DMS79 (cell line): ENCODE measurements around the gene MT1G.
A peak's percentile ranks its signal among the peaks of the same experiment; 100 is the strongest.
"Not testable (repeated sequence)": the region's sequence is repeated elsewhere in the genome, so short reads cannot be mapped to it uniquely, and the experiment has no call there.

ENCODE experiments used
- DNase-seq: peaks from one replicate; lab custom pipeline; 2025; lab: John Stamatoyannopoulos, UW

The MT1G gene

DNA sequence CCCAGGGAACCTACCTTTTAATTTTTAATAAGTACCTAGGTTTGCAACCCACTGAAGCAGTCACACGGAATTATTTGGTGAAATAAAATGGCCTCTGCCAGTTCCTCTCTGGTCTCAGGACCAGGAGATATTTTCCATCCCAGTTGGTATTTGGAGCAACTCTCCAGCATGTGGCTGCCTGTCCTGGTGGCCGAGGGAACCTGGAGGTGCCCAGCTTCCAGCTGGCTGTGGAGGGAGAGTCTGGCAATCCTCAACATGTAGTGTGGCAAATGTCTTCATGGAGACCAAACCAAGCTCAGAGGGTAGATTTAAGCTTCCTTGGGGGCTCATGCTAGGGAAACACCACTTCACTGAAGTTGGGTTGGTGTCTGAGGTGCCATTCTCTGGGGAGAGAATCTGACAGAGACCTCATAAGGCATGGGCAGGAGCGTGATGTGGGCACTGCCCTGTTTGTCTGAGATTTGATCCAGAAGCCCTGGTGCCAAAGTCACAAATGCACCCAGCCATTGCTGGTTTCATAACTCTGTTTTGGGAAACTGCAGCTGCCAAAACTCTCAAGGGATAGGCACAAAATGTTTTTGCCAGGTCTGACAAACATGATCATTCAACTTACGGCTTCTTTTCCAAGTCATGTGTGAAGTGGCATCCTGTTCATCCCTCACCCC is 17.2 kb upstream of the MT1G start:
- no peak for DNase-seq

DNA sequence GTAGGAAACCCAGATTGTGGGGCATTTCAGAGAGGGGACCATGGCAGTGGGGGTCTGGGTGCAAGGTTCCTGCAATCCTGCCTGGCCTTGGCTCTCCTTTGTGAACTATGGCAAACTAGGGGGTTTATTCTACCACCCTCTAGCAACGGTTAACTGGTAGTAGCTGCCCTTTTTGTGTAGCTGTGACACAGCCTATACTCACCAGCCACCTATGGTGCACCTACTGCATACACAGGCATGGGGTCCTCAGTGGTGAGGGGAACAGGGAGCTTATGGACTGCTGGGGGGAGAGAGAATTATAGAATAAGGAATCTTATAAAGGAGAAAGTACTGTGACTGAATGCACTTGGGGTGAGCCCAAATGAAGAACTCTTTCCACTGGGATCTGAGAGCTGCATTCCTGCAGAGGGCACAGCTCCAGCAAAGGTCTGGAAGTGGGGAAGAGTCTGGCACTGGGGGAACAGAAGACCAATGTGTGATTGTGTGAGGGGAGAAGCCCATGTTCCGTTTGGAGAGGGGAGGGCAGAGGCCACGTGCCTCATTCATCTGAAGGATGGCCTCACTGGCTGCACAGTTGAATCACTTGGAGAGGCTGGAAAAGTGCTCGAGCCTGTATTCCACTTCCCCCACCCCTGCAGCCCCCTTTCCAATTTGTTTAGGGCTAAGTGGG is 16.5 kb upstream of the MT1G start:
- no peak for DNase-seq

DNA sequence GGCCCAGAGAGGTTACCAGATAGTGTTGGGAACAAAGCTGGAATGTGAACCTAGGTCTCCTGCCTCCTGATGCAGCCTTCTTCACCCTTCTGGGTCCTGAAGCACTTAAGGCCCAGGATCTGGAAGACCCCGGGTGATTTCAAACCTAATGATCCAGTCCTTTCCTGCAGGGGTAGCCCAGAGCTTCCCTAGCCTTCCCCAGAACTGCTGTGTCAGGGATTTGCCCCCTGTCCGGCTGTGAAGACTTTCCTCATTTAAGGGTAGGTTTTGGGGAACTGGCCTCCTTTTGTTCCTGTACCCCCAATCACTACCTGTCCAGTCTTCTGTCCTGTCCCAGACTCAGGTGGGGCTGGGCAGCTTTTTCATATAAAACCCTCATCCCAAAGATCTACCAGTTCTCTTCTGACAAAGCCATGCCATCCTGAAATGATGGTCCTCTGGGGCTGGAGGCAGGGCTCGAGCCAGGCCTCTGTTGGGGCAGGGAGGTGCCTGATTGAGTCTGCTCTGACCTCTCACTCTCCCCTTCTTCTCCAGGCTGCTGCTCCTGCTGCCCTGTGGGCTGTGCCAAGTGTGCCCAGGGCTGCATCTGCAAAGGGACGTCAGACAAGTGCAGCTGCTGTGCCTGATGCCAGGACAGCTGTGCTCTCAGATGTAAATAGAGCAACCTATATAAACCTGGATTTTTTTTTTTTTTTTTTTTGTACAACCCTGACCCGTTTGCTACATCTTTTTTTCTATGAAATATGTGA is 15.7 kb upstream of the MT1G start:
- no peak for DNase-seq

DNA sequence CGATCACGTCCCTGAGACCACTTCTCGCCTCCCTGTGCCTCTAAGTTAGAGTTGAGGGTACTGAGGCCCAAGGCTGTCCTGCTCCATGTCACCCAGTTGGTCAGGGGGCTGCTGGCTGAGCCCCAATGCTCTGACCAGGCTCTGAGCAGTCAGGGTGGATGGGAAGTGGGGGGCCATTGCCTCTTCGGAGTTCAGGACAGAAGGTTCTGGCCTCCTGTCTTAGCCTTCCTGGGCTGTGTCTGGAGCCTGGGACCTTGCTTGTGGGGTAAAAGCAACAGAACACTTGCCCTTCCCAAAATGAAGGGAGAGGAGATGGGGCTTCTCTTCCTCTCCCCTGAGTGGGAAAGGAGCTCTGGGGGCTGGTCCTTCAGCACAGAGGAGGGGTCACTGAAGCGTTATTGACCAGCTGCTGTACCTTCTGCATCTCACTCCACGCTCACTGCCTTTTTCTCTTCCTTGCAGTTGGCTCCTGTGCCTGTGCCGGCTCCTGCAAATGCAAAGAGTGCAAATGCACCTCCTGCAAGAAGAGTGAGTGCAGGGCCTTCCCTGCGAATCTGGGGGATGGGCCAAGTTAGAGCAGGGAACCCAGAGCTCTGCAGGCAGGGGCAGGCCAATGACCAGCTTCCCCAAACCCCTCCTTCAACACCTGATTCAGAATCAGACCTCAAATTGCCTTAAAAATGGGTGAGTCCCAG is 15.0 kb upstream of the MT1G start:
- no peak for DNase-seq

DNA sequence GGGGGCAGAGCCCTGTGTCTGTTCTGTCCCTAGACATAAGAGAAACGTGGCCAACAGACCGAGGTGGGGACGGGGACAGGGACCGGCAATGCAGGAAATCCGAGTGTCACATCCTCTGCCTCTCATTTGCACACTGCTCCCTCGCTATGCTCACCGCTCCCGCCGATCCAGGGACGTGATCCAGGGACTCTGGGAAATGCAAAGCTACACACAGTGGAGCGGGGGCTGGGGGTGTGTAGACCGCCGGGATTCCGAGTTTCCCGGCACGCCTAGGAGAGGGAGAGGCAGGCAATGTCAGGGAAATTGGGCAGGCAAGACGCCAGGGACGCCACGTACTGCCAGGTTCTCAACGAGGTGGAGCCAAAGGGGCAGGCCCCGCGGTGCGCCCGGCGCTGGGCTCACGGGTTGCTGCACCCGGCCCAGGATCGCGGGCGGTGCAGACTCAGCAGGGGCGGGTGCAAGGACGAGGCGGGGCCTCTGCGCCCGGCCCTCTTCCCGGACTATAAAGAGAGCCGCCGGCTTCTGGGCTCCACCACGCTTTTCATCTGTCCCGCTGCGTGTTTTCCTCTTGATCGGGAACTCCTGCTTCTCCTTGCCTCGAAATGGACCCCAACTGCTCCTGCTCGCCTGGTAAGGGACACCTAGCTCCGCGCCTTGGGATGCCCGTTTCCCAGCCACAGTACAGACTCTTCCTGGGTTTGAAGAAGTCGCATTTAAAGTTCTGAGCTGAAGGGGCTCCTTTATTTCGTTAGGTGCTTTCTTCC is 14.3 kb upstream of the MT1G start, which contains the start of gene MT1X:
Gene MT1X, plus strand, starts transcription at position 532 of the 764 bp plus-strand sequence. Its CDS starts 71 bp downstream, at position 603.
- peak; percentile 60 for DNase-seq

DNA sequence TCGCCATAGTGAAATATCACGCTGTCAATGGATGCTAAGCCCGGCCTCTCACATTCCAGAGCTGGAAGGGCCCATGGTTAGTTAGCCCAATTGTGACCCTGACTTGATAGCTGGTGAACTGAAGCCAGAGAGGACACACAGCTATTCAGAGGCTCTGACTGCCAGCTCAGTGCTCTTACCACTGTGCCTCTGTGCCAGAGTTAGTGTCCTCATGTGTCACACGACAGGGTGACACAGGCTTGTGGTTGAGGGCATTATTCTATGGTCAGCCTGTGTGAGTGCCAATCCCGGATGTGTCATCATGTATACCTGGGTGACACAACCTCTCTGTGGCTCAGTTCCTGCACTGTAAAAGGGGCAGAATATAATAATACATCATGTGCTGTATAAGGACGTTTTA is 12.0 kb upstream of the MT1G start:
- DNase-seq = no peak

DNA sequence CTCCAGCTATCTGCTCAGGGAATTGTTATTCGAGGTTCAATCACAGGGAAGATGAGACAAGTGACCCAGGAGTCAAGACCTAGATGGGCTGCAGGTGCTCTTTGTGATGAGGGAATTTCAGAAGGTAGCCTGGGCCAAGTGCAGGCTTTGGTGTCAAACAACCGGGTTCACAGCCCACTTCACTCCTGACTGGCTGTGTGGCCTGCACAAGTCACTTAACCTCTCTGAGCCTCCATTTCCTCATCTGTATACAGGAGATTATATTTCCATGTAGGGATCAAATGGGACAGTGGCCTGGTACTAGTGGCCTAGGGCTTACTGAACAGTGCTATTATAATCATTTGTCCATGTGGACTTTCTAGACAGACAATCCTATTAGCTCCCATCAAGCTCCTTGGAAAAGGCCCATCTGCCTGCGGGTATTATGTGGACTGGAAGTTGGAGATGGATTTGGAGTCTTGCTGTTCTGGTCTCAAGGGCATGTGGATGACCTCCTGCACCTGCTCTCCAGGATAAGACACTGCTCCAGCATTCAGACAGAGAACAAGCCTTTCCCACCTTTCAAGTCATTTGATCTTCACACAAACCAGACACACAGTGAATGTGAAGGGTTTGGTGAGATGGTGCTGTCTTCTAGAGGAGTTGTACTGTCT is 11.3 kb upstream of the MT1G start:
- DNase-seq = no peak

DNA sequence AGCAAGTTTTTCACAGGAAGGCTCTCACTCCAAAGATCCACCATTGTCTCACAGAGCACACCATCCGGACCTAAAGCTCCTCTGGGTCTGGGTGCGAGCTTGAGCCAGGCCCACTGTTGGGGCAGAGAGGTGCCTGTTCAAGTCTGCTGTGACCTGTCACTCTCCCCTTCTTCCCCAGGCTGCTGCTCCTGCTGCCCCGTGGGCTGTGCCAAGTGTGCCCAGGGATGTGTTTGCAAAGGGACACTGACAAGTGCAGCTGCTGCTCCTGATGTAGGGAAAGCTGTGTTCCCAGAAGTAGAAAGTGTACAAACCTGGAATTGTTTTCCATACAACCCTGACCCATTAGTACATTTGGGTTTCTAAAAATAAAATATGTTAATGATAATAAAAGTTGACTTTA is 9.6 kb upstream of the MT1G start:
- DNase-seq = no peak

DNA sequence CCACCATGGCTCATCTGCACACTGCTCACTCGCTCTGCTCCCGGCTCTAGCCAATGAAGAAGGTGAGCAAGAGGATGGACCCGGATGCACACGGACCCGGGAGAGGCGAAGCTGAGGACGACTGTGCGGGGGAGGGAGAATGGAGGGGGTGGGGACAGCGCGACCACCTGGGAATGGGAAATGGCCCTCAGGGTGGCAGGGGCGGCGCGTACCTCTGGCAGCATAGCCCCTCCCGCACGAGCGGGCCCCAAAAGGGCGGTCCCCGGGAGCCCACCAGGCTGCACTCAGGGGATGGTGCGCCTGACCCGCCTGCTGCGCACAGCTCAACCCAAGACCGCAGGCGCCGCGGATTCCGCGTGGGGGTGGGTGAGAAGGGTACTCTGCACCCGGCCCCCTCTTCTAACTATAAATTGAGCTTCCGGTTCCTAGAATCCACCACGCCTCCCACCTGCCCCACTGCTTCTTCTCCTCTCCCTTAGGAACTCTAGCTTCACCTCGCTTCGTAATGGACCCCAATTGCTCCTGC is 7.9 kb upstream of the MT1G start:
- DNase-seq = no peak

DNA sequence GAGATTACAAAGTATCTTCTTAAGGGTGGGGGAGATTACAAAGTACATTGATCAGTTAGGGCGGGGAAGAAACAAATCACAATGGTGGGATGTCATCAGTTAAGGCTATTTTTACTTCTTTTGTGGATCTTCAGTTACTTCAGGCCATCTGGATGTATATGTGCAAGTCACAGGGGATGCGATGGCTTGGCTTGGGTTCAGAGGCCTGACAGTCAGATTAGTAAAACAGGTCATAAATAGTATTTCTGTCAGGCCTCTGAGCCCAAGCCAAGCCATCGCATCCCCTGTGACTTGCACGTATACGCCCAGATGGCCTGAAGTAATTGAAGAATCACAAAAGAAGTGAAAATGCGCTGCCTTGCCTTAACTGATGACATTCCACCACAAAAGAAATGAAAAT is 6.7 kb upstream of the MT1G start:
- DNase-seq = not testable (repeated sequence)

DNA sequence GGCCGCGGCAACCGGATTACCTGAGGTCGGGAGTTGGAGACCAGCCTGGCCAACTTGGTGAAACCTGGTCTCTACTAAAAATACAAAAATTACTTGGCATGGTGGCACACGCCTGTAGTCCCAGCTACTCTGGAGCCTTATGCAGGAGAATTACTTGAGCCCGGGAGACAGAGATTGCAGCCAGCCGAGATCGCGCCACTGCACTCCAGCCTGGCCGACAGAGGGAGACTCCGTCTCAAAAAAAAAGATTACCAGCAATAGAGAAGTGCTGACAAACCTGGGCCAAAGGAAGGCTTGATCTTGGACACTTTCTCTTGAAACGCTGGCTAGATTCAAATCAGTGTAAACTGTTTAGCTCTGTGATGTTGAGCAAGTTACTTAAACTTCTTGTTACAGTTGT is 6.1 kb upstream of the MT1G start:
- no peak for DNase-seq

DNA sequence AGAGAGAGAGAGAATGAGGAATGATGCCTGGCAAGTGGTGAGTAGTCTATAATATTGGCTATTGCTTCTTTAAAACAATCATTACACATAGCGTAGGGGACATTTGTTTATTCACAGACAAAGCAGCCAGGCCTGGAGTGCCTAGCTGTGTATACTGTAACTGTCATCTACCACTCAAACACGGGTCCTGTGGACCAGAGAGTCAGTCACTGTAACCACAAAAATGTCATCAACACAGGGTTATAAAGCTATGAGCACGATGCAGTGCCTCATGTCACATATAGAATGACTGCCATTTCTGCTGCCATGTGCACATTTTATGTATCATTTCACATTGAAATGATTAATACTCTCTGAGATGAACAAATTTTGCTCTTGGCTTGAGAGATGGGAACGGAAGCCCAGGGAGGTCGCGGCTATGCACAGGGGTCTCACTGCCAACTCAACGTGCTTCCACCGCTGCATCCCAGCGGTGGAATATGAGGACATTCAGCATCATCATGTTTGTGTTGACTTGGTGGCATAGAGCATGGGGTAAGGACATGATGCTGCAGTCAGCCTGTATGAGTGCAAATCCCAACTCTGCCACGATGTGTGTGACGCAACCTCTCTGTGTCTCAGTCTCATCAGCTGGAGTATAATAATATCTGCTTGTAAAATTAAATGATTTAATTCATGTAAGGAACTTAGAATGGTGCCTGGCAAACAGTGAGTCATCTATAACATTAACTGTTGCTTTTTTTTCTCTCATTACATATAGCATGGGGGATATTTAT is 5.1 kb upstream of the MT1G start:
- no peak for DNase-seq

DNA sequence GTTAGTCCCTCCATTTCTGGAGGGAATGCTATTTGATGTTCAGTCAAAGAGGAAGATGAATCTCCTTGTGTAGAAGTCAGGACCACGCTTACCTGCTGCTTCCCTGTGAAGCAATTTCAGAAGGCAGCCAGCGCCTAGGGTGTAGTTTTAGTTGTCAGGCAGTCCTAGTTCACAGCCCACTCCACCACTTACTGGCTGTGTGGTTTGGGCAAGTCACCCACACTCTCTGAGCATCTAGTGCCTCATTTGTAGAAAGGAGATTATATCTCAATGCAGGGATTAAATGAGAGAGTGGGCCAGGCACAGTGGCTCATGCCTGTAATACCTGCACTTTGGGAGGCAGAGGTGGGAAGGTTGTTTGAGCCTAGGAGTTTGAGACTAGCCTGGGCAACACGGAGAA is 4.3 kb upstream of the MT1G start:
- DNase-seq = not testable (repeated sequence)

DNA sequence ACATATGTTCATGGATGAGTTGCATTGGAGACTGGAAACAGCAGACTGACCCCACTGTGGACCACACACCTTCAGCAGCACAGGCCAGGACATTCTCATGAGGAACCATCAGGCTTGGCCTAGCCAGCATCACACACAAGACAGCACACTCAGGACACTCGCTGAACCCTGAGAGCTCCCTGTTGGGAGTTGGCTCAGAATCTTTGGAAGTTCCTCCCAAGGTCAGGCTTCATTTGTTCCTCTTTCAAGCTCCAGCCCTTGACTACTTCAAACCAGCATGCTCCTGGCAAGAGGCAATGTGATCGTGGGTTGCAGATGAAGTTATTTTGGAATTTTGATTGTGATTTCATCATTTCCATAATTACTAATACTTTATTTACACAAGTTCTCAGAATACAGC is 3.8 kb upstream of the MT1G start:
- not testable (repeated sequence) for DNase-seq

DNA sequence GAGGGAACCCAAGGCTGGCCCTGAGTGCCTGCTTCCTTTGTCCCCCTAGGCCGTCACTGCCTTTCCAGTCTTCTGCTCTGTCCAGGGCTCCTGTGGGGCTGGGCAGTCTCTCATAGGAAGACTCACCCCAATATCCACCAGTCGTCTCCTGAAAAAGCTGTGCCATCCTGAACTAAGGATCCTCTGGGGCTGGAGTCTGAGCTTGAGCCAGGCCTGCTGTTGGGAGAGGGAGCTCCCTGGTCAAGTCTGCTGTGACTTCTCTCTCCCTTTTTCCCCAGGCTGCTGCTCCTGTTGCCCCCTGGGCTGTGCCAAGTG is 2.7 kb upstream of the MT1G start:
- DNase-seq = no peak

DNA sequence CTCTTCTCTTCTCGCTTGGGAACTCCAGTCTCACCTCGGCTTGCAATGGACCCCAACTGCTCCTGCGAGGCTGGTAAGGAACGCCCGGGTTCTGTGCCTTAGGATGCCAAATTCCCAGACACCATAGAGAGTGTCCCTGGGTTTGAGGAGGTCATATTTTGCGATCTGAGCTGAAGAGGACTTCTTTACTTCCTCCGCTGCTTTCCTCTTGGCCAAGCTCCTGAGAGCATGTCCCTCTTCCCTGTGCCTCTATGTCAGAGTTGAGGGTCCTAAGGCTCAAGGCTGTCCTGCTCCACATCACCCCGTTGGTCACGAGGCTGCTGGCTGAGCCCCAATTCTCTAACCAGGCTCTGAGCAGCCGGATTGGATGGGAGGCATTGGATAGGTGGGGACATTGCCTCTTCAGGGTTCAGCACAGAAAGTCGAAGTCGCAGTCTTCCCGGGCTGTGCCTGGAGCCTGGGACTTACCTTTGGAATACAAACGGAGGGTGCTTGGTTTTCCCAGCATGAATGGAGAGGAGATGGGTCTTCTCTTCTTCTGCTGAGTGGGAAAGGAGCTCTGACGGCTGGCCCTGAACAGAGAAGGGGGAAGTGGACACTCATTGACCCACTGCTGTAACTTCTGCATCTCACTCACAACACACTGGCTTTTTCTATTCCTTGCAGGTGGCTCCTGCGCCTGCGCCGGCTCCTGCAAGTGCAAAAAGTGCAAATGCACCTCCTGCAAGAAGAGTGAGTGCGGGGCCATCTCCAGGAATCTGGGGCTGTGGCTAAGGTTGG is 2.2 kb upstream of the MT1G start:
- no peak for DNase-seq

DNA sequence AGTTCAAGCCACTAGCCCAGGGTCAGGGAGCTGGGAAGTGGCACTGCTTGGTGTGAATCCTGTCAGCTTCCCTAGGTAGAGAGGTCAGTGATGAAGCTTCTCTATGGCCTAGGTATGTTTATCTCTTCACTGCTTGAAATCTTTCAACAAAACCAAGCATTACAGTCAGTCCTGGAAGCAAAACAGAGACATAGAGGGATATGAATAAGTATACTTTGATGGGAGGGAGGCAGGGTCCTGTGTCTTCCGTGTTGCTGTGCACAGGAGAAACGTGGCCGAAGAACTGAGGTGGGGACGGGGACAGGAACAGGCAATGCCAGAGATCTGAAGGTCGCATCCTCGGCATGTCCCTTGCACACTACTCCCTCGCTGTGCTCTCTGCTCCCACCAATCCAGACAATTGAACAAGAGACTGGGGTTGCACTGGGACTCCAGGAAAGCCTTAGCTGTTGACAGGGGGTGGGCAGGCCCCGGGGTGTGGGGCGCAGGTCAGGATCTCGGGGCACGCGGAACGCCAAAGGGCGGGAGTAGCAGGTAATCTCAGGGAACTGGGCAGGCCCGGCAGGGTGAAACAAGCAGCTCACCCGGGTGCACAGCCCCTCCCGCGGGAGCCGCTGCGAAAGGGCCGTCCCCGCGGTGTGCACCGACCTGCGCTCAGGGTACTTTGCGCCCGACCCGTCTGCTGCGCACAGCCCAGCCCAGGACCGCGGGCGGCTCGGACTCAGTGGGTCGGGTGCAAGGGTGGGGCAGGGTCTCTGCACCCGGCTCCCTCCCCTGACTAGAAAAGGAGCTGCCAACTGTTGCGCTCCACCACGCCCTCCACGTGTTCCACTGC is 1.4 kb upstream of the MT1G start, which contains the start of gene MT1H:
Gene MT1H, plus strand, starts transcription at position 810 of the 835 bp plus-strand sequence. CDS start 71 bp downstream, outside the sequence.
- DNase-seq = no peak
